Stimulated activated CD4-positive, alpha-beta T cell treated with anti-CD3 and anti-CD28 coated beads, Interleukin-4, amount 100 ng/mL, for 24 hours (primary cell): ENCODE results near the gene SEPTIN14.
"Not testable (repeated sequence)": the region's sequence is repeated elsewhere in the genome, so short reads cannot be mapped to it uniquely, and the experiment has no call there.

Experiments used
- DNase-seq: peaks from one replicate; pipeline ENCODE4 v3.0.0-alpha.2; 2020

Gene SEPTIN14

DNA sequence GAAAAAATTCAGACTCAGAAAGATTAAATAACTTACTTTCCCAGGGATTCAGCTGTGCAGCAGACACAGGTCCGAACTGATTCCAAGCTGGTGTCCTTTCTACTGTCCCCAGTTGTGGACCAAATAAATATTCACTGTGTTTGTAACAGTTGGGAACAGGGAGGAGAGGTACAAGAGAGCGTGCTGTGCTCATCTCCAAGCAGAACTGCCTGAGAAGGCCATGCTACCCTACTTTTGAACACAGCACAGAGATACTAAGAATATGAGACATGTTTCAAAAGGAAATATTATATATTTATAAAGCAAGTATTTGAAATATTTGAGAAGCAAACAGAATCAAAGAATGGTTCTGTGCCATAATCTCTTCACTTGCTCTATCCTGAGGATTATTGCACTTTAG lies at the start of gene SEPTIN14:
TSS of gene SEPTIN14 (minus strand) at position 101 of the 400 bp plus-strand sequence. CDS start 756 bp downstream, outside the sequence.
- DNase-seq = not testable (repeated sequence)

DNA sequence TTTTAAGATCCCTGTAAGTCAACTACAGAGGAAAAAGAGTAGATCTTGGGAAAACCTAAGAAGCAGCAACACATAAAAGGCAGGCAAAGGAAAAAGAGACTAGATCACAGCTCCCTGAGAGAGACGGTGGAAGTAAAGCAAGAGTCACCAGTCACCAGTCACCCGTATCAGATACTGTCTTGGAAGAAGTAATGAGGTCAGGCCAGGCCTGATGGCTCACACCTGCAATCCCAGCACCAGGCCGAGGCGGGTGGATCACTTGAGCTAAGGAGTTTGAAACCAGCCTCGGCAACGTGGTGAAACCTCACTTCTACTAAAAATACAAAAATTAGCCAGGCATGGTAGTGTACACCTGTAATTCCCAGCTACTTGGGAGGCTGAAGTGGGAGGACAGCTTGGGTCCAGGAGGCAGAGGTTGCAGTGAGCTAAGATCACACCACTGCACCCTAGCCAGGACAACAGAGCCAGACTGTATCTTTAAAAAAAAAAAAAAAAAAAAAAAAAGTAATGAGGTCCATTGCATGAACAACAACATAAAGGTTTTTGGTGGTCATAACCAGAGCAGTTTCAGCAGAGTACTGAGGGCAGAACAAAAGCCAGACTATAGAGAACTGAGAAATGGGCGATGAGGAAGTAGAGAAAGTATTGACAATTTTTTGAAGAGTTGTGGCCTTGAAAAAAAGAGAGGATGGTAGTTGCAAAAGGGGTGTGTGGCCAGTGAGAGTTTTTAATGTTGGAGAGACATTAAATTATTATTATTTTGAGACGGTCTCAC lies 41.6 kb upstream of the SEPTIN14 start:
- DNase-seq = no peak

DNA sequence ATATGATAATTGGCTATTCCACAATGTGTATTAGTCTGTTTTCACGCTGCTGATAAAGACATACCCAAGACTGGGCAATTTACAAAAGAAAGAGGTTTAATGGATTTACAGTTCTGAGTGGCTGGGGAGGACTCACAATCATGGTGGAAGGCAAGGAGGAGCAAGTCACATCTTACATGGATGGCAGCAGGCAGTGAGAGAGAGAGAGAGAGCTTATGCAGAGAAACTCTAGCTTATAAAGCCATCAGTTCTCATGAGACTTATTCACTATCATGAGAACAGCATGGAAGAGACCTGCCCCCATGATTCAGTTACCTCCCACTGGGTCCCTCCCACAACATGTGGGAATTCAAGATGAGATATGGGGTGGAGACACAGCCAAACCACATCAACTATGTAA lies 38.5 kb upstream of the SEPTIN14 start:
- not testable (repeated sequence) for DNase-seq

DNA sequence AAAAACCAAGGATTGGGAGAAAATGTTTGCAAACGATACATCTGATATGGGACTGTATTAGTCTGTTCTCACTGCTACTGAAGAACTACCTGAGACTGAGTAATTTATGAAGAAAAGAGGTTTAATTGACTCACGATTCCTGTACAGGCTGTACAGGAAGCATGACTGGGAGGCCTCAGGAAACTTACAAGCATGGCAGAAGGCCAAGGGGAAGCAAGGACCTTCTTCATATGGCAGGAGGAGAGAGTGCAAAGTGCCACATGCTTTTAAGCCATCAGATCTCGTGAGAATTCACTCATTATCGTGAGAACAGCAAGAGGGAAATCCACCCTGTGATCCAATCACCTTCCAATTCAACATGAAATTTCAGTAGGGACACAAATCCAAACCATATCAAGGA lies 35.7 kb upstream of the SEPTIN14 start:
- DNase-seq = no peak

DNA sequence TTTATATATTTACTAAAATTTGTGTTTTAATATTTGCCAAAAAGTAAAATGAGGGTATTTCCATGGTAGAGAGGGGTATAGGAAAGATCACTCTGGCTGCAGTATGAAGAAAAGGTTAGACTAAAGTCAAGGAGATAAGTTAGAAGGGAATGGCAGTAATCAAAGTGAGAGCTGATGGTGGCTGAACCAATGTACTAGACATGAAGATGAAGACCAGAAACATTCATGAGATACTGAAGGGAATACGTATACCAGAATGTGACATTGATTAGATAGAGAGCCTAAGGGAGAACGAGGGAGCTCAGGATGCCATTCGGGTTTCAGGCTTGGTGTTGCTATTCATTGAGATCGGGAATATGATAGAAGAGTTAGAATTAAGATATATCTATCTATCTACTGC lies 32.5 kb upstream of the SEPTIN14 start:
- no peak for DNase-seq

DNA sequence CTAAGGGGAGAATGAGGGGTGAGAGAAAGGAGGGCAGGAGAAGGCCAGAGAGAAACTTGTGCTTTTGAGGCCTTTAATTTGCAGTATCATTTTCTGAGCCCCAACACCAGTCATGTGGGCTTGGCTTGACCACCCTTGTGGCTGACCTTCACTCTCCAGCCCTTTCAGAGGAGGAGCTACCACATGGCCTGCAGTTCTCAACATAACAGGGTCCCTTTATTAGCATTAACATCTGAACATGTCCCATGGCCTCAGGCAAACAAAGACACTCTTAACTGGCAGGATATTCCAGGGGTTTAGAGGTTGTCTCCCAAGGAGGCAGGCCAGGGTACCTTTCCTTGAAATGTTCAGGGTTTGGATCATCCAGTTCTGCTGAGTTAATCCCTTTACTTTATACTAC lies 31.4 kb upstream of the SEPTIN14 start:
- DNase-seq = no peak

DNA sequence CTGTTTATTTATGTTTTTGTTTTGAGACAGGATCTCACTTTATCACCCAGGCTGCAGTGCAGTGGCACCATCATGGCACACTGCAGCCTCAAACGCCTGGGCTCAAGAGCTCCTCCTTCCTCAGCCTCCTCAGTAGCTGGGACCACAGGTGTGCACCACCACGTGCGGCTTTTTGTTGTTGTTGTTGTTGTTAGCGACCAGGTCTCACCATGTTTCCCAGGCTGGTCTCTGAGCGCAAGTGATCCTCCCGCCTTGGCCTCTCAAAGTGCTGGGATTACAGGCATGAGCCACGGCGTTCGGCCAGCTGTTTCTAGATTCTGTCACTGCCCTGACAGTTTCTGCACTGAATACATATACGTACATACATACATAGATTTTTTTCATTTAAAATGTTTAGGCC lies 25.8 kb upstream of the SEPTIN14 start:
- DNase-seq = not testable (repeated sequence)

DNA sequence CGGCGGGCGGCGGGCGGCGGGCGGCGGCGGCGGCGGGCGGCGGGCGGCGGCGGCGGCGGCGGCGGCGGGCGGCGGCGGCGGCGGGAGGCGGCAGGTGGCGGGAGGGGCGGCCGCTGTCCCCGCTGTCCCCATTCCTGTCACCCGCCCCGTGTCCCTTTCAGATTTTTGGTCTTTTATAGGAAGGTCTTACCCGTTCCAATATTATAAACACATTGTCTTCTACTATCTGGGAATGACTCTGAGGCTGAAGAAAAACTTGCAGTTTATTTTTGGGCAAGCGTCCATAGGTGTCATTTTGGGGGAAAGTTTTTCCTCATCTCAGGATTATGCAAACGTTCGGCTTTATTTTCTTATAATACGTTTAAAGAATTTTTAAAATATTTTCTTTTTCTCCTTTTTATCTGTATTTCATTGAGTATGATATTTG lies 25.3 kb upstream of the SEPTIN14 start:
- no peak for DNase-seq

DNA sequence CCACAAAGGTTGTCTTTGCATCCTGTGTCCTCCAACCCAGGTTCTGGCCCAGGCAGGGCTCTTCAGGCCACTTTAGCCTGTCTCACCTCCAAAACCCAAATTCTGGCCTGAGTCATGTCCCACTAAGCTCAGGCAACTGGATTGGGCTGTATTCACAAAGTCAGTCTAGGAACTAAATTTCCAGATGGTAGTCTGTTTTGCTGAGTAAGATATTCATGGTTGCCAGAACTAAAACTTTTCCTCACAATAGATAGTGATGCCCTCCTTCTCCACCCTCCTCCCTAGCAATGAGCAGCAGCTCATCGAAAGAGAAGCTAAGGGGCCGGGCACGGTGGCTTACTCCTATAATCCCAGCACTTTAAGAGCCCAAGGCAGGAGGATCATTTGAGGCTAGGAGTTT lies 21.8 kb upstream of the SEPTIN14 start:
- DNase-seq = no peak

DNA sequence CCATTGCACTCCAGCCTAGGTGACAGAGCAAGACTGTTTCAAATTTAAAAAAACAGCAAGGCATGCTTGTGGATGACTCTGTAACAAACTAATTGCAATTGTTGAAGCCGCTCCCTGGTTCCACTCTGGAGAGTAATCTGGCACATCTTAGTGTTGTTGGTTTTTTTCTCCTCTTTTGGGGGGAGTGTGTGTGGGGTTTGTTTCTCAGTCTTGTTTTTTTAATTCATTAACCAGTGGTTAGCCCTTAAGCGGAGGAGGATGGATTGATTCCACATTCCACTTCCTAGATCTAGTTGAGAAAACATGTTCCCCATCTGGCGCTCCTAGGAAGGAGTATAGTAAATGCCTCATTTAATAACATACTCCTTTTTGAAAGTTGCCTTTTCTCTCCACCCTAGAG lies 16.1 kb upstream of the SEPTIN14 start:
- no peak for DNase-seq

DNA sequence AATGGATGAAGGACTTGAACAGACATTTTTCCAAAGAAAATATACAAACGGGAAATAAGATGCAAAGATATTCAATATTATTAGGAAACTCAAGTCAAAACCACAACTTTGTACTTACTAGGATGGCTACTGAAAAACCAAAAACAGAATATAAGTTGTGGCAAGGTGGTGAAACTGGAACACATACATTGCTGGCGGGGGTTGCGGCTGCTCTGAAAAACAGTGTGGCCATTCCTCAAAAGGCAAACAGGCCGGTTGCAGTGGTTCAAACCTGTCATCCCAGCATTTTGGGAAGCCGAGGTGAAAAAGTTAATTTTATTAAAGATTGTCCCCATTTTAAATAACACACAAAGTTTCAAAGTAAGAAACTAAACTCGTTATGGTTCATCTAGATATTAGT lies 14.8 kb upstream of the SEPTIN14 start:
- no peak for DNase-seq

DNA sequence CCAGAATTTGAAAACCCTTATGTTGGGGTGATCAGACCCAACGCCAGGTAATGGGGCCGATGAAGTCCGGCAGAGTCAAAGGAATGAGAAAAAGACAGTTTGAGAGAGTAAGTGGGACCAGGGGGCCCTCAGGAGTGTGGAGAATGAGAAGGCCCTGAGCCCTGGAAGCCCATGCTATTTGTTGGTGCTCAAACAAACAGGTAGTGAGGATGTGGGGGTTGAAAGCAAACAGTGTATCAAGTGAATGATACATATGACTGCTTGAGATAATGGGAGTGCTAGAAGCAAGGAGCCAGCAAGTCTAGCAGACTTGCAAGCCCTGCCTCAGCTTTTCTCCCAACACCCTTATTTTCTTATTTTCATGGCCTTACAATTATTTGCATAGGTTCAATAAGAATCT lies 11.2 kb upstream of the SEPTIN14 start:
- DNase-seq = no peak

DNA sequence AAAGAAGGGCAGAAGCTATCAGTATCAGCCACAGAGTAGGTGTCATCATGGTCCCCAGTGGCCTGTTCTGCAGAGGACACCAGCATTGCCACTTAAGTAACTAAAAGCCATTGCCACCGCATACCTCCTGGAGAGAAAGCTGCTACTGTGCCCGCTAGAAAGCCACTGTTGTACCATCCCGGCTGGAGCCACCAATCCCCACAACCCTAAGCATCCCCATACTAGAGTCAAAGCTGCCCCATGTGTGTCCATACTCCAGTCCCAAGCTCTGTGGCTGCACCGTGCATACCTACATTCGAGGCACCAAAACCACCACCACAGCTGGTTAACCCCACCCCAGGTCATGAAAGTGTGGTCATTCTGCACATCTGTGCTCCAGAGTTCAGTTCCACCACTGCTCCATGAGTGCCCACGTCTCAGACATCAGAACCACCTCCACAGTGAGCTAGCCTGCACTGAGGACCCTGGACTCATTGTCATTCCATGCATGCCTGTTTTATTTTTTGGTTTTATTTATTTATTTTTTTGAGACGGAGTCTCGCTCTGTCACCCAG lies 9.5 kb upstream of the SEPTIN14 start:
- no peak for DNase-seq

DNA sequence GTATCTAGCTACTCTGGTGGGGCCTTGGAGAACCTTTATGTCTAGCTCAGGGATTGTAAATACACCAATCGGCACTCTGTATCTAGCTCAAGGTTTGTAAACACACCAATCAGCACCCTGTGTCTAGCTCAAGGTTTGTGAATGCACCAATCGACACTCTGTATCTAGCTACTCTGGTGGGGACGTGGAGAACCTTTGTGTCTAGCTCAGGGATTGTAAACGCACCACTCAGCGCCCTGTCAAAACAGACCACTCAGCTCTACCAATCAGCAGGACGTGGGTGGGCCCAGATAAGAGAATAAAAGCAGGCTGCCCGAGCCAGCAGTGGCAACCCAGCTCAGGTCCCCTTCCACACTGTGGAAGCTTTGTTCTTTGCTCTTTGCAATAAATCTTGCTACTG lies 6.4 kb upstream of the SEPTIN14 start:
- not testable (repeated sequence) for DNase-seq

DNA sequence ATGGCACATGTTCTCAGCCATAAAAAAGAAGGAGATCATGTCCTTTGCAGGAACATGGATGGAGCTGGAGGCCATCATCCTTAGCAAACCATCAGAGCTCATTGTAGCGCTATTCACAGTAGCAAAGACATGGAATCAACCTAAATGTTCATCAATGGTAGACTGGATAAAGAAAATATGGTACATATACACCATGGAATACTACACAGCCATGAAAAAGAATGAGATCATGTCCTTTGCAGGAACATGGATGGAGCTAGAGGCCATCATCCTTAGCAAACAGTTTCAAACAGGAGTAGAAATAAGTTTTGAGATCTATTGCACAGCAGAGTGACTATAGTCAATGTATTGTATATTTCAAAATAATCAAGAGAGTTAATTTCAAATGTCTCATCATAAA lies 17.4 kb downstream of the SEPTIN14 start:
- DNase-seq = not testable (repeated sequence)

DNA sequence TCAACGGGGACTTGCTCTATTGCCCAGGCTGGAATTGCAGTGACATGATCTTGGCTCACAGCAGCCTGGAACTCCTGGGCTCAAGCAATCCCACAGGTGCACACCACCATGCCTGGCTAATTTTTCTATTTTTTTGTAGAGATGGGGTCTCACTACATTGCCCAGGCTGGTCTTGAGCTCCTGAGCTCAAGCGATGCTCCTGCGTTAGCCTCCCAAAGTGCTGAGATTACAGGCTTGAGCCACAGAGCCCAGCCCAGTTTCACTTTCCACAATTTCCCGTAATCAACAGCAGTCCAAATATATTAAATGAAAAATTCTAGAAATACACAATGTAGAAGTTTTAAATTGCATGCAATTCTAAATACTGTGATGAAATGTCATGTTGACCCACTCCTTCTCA lies 24.0 kb downstream of the SEPTIN14 start:
- no peak for DNase-seq

DNA sequence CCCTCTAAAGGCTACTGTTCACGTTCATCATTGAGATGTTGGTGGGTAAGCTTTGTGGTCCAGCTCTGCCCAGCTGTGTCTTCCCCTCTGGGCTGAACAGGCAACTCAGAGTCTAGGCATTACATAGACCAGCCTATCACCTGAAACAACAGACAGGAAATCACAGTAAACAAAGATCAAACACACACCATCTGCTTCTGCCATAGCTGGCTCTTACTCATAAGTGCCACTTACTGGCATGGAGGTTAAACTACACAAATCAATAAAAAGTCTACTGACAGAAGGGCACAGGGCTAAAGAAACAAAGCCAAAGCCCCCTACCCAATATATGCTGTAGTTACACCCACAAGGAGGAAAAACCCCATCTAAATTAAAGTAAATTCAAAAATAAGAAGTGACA lies 35.0 kb downstream of the SEPTIN14 start:
- no peak for DNase-seq

DNA sequence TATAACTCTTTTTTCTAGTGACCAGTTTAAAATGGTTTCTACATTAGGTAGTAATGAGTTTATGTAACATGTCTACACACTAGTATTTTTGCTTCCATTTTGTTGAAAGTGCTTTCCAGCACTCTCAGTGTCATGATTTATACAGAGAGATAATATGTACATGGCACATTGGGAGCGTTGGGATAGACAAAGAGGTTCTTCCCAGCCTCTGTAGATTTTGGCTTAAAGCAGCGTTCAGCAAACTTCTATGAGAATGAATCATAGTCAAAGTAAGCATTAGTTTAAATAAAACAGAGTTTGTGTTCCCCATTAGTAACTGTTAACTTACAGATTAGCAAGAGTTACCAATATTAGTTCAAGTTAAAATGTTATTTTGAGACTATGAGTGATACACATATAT lies 43.9 kb downstream of the SEPTIN14 start:
- DNase-seq = no peak

DNA sequence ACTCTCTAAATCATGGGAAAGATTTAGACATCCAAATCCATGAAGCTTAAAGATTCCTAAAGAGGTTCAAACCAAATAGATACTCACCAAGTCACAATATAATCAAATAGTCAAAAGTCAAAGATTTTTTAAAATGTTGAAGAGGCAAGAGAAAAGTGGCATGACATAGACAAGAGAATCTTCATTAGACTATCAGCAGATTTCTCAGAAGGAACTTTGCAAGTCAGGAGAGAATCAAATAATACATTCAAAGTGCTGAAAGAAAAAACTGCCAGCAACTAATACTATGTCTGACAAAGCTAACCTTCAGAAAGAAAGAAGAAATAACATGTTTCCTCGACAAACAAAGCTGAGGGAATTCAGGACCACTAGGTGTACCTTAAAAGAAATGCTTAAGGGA lies 65.3 kb downstream of the SEPTIN14 start:
- not testable (repeated sequence) for DNase-seq

DNA sequence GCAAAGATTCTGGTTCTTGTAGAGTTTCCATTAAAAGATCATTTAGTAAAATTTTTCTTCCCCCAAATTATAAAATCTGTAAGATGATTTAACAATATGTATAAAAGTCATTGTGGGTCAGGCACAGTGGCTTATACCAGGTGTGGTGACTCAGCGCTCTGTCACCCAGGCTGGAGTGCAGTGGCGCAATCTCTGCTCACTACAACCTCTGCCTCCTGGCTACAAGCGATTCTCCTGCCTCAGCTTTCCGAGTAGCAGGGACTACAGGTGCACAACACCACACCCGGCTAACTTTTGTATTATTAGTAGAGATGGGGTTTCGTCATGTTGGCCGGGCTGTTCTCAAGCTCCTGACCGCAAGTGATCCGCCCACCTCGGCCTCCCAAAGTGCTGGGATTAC lies 68.0 kb downstream of the SEPTIN14 start:
- DNase-seq = no peak

DNA sequence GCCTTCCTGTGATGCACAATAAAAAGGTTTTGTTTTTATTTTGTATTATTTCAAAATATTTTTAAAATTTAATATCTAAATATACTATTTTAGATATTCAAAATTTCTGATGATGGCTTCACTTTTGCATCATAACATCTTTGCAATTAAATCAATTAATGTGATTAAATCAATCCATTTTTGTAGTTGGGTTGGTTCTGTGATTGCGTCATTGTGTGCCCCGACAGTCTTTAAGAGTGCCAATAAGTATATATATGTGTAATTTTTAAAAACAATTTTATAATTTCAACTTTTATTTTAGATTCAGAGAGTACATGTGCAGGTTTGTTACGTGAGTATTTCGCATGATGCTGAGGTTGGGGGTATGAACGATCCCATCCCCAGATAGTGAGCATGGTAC lies 70.5 kb downstream of the SEPTIN14 start:
- no peak for DNase-seq

DNA sequence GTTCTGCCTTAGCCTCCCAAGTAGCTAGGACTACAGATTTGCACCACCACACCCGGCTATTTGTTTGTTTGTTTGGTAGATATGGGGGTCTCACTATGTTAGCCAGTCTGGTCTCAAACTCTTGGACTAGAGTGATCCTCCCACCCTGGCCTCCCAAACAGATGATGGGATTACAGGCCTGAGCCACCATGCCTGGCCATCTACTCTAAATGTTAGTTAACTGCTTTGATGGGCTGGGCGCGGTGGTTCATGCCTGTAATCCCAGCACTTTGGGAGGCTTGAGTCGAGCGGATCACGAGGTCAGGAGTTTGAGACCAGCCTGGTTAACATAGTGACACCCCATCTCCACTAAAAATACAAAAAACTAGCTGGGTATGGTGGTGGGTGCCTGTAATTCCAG lies 74.8 kb downstream of the SEPTIN14 start:
- DNase-seq = no peak

DNA sequence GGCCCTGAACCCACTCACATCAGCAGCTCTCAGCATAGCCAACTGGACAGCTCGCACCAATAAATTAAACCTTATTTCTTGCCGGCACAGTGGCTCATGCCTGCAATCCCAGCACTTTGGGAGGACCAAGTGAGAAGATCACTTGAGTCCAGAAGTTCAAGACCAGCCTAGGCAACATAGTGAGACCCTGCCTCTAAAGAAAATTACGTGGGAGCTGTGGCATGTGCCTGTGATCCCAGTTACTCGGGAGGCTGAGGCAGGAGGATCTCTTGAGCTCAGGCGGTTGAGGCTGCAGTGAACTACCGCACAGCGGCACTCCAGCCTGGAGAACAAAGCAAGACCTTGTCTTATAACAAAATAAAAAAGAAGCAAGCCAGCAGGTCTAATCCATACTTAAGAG lies 75.7 kb downstream of the SEPTIN14 start:
- DNase-seq = no peak

DNA sequence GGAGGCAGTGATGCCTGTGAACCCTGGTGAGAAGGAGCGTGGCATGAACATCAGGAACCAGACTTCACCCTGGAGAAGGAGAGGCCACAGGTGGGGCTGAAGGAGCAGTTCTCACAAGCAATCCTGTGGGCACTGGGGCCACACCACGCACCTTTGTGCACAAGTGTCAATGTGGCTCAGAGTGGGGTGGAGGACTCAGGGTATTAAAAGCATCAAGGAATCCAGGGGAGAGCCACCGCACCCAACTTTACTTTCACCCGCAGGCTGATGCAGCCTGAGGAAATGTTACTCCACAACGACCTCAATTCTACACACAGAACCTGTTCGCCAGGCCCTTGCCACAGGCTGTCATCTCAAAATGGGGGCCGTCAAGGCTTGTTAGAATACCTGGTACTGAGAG lies 77.1 kb downstream of the SEPTIN14 start:
- not testable (repeated sequence) for DNase-seq

DNA sequence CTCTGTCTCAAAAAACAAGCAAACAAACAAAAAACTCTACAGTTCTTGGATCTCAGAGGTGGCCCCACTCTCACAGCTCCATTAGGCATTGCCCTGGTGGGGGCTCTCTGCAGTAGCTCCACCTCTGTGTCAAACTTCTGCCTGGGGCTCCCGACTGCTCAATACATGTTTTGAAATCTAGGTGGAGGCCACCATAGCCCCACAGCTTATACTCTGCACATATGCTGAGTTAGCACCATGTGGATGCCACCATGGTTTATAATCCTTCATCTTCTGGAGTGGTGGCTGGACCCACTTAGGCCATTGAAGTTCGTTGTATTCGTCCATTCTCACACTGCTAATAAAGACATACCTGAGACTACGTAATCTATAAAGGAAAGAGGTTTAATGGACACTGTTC lies 78.4 kb downstream of the SEPTIN14 start:
- no peak for DNase-seq
